Breast epithelium (tissue), 4 donors: Measurements from ENCODE around the gene TSEN34. TPM values are rescaled to one million over a fixed set of nuclear protein-coding genes. Genes with fewer than 3 reads are reported as not detected.
A peak's percentile ranks its signal among the peaks of the same experiment; 100 is the strongest.
"Not testable (repeated sequence)": the region's sequence is repeated elsewhere in the genome, so short reads cannot be mapped to it uniquely, and the experiment has no call there.

Source experiments
- DNase-seq, 2 donors: peaks; one replicate each; pipeline ENCODE4 v3.0.0-alpha.2; 2019; ENCODE audit warnings: low spot score in 2 of 2
- H3K27ac ChIP-seq, 2 donors: fragments of 200-600 bp; sonication (generic) in 1 of 2; one replicate each; pipeline ENCODE4 v1.5.1; 2016 to 2019; ENCODE audit warnings: mild to moderate bottlenecking in 1 of 2
- H3K27me3 ChIP-seq, 2 donors: fragments of 200-600 bp; sonication (generic) in 1 of 2; one replicate each; pipeline versions ENCODE4 v1.5.1 to v1.6.0; 2017 to 2019; ENCODE audit warnings: control low read depth in 1 of 2, mild to moderate bottlenecking in 1 of 2
- H3K36me3 ChIP-seq: fragments of 200-600 bp; one replicate; pipeline ENCODE4 v1.5.1; 2019
- H3K4me1 ChIP-seq, 2 donors: fragments of 200-600 bp; sonication (generic); one replicate each; pipeline ENCODE4 v1.5.1; 2016 to 2019; ENCODE audit warnings: control low read depth in 1 of 2
- H3K4me3 ChIP-seq, 3 donors: fragments of 200-600 bp; sonication (generic); 1 replicate in 2 of 3; 2 replicates in 1 of 3; pipeline ENCODE4 v1.5.1; 2016 to 2019; ENCODE audit warnings: mild to moderate bottlenecking in 3 of 3, moderate library complexity in 2 of 3
- H3K9me3 ChIP-seq, 2 donors: fragments of 200-600 bp; sonication (generic) in 1 of 2; one replicate each; pipeline ENCODE4 v1.5.1; 2016 to 2019; ENCODE audit warnings: control low read depth in 1 of 2
- CTCF ChIP-seq, 3 donors: fragments of 450-650 bp; IDR thresholded peaks; one replicate each; pipeline ENCODE4 v1.5.1; 2016 to 2017; ENCODE audit warnings: antibody characterized with exemption in 3 of 3, mild to moderate bottlenecking in 3 of 3, moderate library complexity in 3 of 3
- POLR2A ChIP-seq: fragments of 450-650 bp; IDR thresholded peaks from one replicate; pipeline ENCODE4 v1.6.1; 2016; ENCODE audit warnings: antibody characterized with exemption, mild to moderate bottlenecking, moderate library complexity
- POLR2AphosphoS5 ChIP-seq, 3 donors: sonication (generic); formaldehyde crosslinking; IDR thresholded peaks; one replicate each; pipeline ENCODE4 v1.6.1; 2017; ENCODE audit warnings: antibody characterized with exemption in 3 of 3
- intact Hi-C: fragments of 100-400 bp; cut with DNase I; formaldehyde crosslinking; loops from one replicate; pipeline ENCODE4 v1.15.1; 2023; ENCODE audit warnings: low total_unique reads
- total RNA-seq, 3 donors: library from RNA; depleted of rRNA; stranded (reverse); fragments of >200 nt; gene quantifications; one replicate each; pipeline ENCODE4 v1.1.0, GENCODE V29; 2016

The TSEN34 gene
- total RNA-seq, 3 donors from 2014 or later: 59.5 to 80.3 (median 74.4) TPM

GRCh38 chr19:54224619-54225018 is 33.5 kb downstream of the TSEN34 start:
- H3K4me1 ChIP-seq, H3K9me3 ChIP-seq, DNase-seq, intact Hi-C loops, H3K36me3 ChIP-seq, H3K27me3 ChIP-seq, H3K27ac ChIP-seq, H3K4me3 ChIP-seq: not testable (repeated sequence)

- no peaks in the 10 kb centered on the region for H3K4me1 ChIP-seq
- intact Hi-C loops: no loop called here
- DNase-seq: no peak
Measured at GRCh38 chr19:54229146-54229545, 38.0 kb downstream of the TSEN34 start.

GRCh38 chr19:54230031-54230430 is 38.9 kb downstream of the TSEN34 start:
- intact Hi-C loops: loop anchor here (10.0 kb wide), 1 partner anchor 55 kb away; the partner anchor contains the start of gene TMC4
- DNase-seq: no peak
- no peak overlapping the region for H3K4me3 ChIP-seq

More at GRCh38 chr19:54229146-54229545, 38.0 kb downstream of the TSEN34 start:
- no peaks in the 10 kb centered on the region for H3K9me3 ChIP-seq
- no peaks in the 10 kb centered on the region for H3K36me3 ChIP-seq
- no peak overlapping the region for H3K4me3 ChIP-seq
- TF ChIP-seq POLR2AphosphoS5 (IDR thresholded peaks at IDR 0.05) (no peak), CTCF (IDR thresholded peaks at IDR 0.05) (no peak), POLR2A (no peak)
- H3K27me3 ChIP-seq: peaks cover 0 to 14% of the 10 kb centered on the region in 2 donors
- no peak overlapping the region for H3K27ac ChIP-seq

GRCh38 chr19:54231077-54231931 is 40.2 kb downstream of the TSEN34 start:
- Histone ChIP-seq H3K36me3 (no peaks in the 10 kb centered on the region), H3K27me3 (peaks cover 0 to 14% of the 10 kb centered on the region in 2 donors), H3K4me3 (no peak overlapping the region), H3K27ac (no peak overlapping the region), H3K4me1 (no peaks in the 10 kb centered on the region), H3K9me3 (peaks cover 0 to 8% of the 10 kb centered on the region in 2 donors)
- DNase-seq: peak; percentile 60 to 80
- TF ChIP-seq POLR2A (no peak), CTCF (IDR thresholded peaks at IDR 0.05) (peak; percentile 50 to 85 (median 85)), POLR2AphosphoS5 (IDR thresholded peaks at IDR 0.05) (peak in 1 of 3 donors; percentile 37)
- intact Hi-C loops: loop anchor here (10.0 kb wide), 1 partner anchor 57 kb away; the partner anchor contains the start of gene TMC4

More at GRCh38 chr19:54230031-54230430, 38.9 kb downstream of the TSEN34 start:
- H3K4me1 ChIP-seq: no peaks in the 10 kb centered on the region
- peaks cover 0 to 5% of the 10 kb centered on the region in 2 donors for H3K9me3 ChIP-seq
- no peak overlapping the region for H3K27ac ChIP-seq
- peaks cover 0 to 14% of the 10 kb centered on the region in 2 donors for H3K27me3 ChIP-seq
- no peaks in the 10 kb centered on the region for H3K36me3 ChIP-seq
- TF ChIP-seq POLR2A (no peak), CTCF (IDR thresholded peaks at IDR 0.05) (no peak), POLR2AphosphoS5 (IDR thresholded peaks at IDR 0.05) (no peak)

GRCh38 chr19:54233941-54234340 is 42.8 kb downstream of the TSEN34 start:
- H3K27ac ChIP-seq: no peak overlapping the region
- DNase-seq: no peak
- H3K36me3 ChIP-seq: no peaks in the 10 kb centered on the region
- TF ChIP-seq POLR2AphosphoS5 (IDR thresholded peaks at IDR 0.05) (no peak), POLR2A (no peak)
- peaks cover 0 to 8% of the 10 kb centered on the region in 2 donors for H3K9me3 ChIP-seq
- peaks cover 0 to 16% of the 10 kb centered on the region in 2 donors for H3K27me3 ChIP-seq
- H3K4me1 ChIP-seq: no peaks in the 10 kb centered on the region
- H3K4me3 ChIP-seq: no peak overlapping the region
- intact Hi-C loops: loop anchor here (1.0 to 10.0 kb wide), 2 partner anchors 26 to 59 kb away; partner anchors contain the start of gene TMC4

GRCh38 chr19:54239491-54240371 is 48.6 kb downstream of the TSEN34 start:
- H3K4me3 ChIP-seq, H3K27ac ChIP-seq, H3K9me3 ChIP-seq, H3K36me3 ChIP-seq, H3K27me3 ChIP-seq, DNase-seq, H3K4me1 ChIP-seq: not testable (repeated sequence)
- intact Hi-C loops: loop anchor here (10.0 kb wide), 1 partner anchor 65 kb away; the partner anchor contains the start of gene TMC4

- H3K27ac ChIP-seq, H3K4me1 ChIP-seq, H3K4me3 ChIP-seq, H3K36me3 ChIP-seq, H3K9me3 ChIP-seq, DNase-seq, intact Hi-C loops, H3K27me3 ChIP-seq: not testable (repeated sequence)
Measured at GRCh38 chr19:54240372-54241336, 49.5 kb downstream of the TSEN34 start.

GRCh38 chr19:54242234-54242633 is 51.1 kb downstream of the TSEN34 start:
- H3K36me3 ChIP-seq, H3K4me1 ChIP-seq, DNase-seq, H3K27ac ChIP-seq, intact Hi-C loops, H3K4me3 ChIP-seq, H3K9me3 ChIP-seq: not testable (repeated sequence)
- H3K27me3 ChIP-seq: peaks cover 0 to 12% of the 10 kb centered on the region in 2 donors
